Measurements from ENCODE around the gene NKAIN2. TPM values are rescaled to one million over a fixed set of nuclear protein-coding genes. Genes with fewer than 3 reads are reported as not detected.

NKAIN2 gene
- total RNA-seq, 1 experiment from 2014 or later = 2.2 TPM

- no peaks in the 10 kb centered on the region for H3K4me1 ChIP-seq (ENCODE audit: insufficient read depth, low read length, poor library complexity, severe bottlenecking)
- peaks cover 69% of the 10 kb centered on the region for H3K27me3 ChIP-seq (replicated peaks; ENCODE audit: insufficient read depth, low read depth, low read length, poor library complexity)
- CTCF ChIA-PET = no interaction called here
- intact Hi-C loops (cut with micrococcal nuclease; ENCODE audit: unreplicated experiment) = no loop called here
- no peak for DNase-seq (ENCODE audit: low spot score)
- H3K27ac ChIP-seq (ENCODE audit: low read depth, low read length, poor library complexity, severe bottlenecking) = no peak overlapping the region
- POLR2A ChIA-PET (ENCODE audit: low non-redundant PET) = no interaction called here
- no peaks in the 10 kb centered on the region for H3K36me3 ChIP-seq (ENCODE audit: insufficient read depth, low read length, poor library complexity, severe bottlenecking)
- peaks cover 4% of the 10 kb centered on the region for H3K9me3 ChIP-seq (ENCODE audit: low read depth, low read length, poor library complexity, severe bottlenecking)
- BruUV-seq (replicated peaks) = no TSS peak
- TF ChIP-seq EZH2 (IDR thresholded peaks at IDR 0.05; ENCODE audit: borderline replicate concordance, low read depth, low read length, poor library complexity, severe bottlenecking) (no peak), CTCF (conservative IDR thresholded peaks at IDR 0.05; ENCODE audit: low read depth, low read length) (no peak)
- no peak overlapping the region for H3K4me3 ChIP-seq (ENCODE audit: low read depth, low read length, poor library complexity, severe bottlenecking)
Measured at GRCh38 chr6:123848347-123848746, 44.7 kb downstream of the NKAIN2 start.

GRCh38 chr6:123849406-123849805 lies 45.7 kb downstream of the NKAIN2 start:
- Histone ChIP-seq H3K9me3 (ENCODE audit: low read depth, low read length, poor library complexity, severe bottlenecking) (peaks cover 4% of the 10 kb centered on the region), H3K27ac (ENCODE audit: low read depth, low read length, poor library complexity, severe bottlenecking) (no peak overlapping the region), H3K4me3 (ENCODE audit: low read depth, low read length, poor library complexity, severe bottlenecking) (no peak overlapping the region), H3K27me3 (replicated peaks; ENCODE audit: insufficient read depth, low read depth, low read length, poor library complexity) (peaks cover 68% of the 10 kb centered on the region), H3K4me1 (ENCODE audit: insufficient read depth, low read length, poor library complexity, severe bottlenecking) (no peaks in the 10 kb centered on the region), H3K36me3 (ENCODE audit: insufficient read depth, low read length, poor library complexity, severe bottlenecking) (no peaks in the 10 kb centered on the region)
- DNase-seq (ENCODE audit: low spot score) = no peak
- intact Hi-C loops (cut with micrococcal nuclease; ENCODE audit: unreplicated experiment) = no loop called here
- POLR2A ChIA-PET (ENCODE audit: low non-redundant PET) = no interaction called here
- no peak for TF ChIP-seq CTCF (conservative IDR thresholded peaks at IDR 0.05; ENCODE audit: low read depth, low read length)
- TF ChIP-seq EZH2 (IDR thresholded peaks at IDR 0.05; ENCODE audit: borderline replicate concordance, low read depth, low read length, poor library complexity, severe bottlenecking) = no peak
- CTCF ChIA-PET = no interaction called here
- BruUV-seq (replicated peaks) = no TSS peak

- H3K27me3 ChIP-seq (replicated peaks; ENCODE audit: insufficient read depth, low read depth, low read length, poor library complexity) = peaks cover 61% of the 10 kb centered on the region
- no peaks in the 10 kb centered on the region for H3K36me3 ChIP-seq (ENCODE audit: insufficient read depth, low read length, poor library complexity, severe bottlenecking)
- no peak for DNase-seq (ENCODE audit: low spot score)
- no peak for TF ChIP-seq EZH2 (IDR thresholded peaks at IDR 0.05; ENCODE audit: borderline replicate concordance, low read depth, low read length, poor library complexity, severe bottlenecking)
- no peak for TF ChIP-seq CTCF (conservative IDR thresholded peaks at IDR 0.05; ENCODE audit: low read depth, low read length)
- POLR2A ChIA-PET (ENCODE audit: low non-redundant PET) = no interaction called here
- H3K27ac ChIP-seq (ENCODE audit: low read depth, low read length, poor library complexity, severe bottlenecking) = no peak overlapping the region
- no peak overlapping the region for H3K4me3 ChIP-seq (ENCODE audit: low read depth, low read length, poor library complexity, severe bottlenecking)
- no peaks in the 10 kb centered on the region for H3K4me1 ChIP-seq (ENCODE audit: insufficient read depth, low read length, poor library complexity, severe bottlenecking)
- peaks cover 4% of the 10 kb centered on the region for H3K9me3 ChIP-seq (ENCODE audit: low read depth, low read length, poor library complexity, severe bottlenecking)
- BruUV-seq (replicated peaks) = no TSS peak
- CTCF ChIA-PET = no interaction called here
- intact Hi-C loops (cut with micrococcal nuclease; ENCODE audit: unreplicated experiment) = no loop called here
Measured at GRCh38 chr6:123850555-123850954, 46.9 kb downstream of the NKAIN2 start.
